ENCODE results near the gene SIRT7. TPM values are rescaled to one million over a fixed set of nuclear protein-coding genes. Genes with fewer than 3 reads are reported as not detected.

The SIRT7 gene
- polyA plus RNA-seq, 1 donor from 2014 or later: 44.5 TPM

DNA sequence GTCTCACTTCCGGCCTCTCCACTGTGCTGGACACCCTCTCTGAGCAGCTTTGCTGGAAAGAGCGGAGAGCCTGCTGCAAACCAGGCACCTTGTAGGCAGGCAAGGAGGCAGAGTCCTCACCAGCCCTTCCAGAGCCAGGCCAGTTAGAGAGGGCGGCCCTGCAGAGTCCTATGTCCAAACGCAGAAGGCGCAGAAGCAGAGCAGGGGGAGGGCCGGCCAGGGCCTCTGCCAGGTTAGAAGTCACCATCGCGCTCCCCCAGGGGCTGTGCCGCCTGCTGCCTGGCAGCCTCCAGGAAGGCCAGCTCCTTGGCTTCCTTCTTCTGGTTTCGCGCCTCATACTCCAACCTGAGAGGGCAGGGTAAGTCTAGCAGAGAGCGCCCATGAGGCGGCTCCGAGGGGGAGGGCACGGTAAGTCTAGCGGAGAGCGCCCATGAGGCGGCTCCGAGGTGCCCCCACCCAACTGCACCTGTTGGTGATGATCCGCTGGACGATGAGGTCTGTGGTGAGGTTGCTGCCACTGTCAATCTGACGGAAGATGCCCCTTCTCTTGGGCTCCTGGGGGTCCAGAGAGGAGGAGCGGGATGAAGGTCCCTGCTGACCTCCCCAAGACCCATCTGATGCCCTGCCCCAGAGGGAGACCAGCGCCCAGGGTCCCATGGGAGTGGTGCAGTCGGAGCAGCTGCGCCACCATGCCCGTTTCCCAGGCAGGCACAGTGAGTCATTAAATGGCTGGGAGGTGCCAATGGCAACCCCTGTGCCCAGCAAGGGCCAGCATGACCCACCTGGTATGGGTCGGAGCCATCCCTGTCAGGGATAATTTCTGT is 13.2 kb downstream of the SIRT7 start:
- Histone ChIP-seq H3F3A (ENCODE audit: insufficient read depth, low read length, poor library complexity, severe bottlenecking) (no peaks in the 10 kb centered on the region), H3K27me3 (ENCODE audit: insufficient read depth, low read depth, low read length) (peaks cover 19% of the 10 kb centered on the region), H3K79me2 (replicated peaks; ENCODE audit: insufficient read depth, low read length) (no peaks in the 10 kb centered on the region), H3K9me3 (ENCODE audit: low read length) (no peaks in the 10 kb centered on the region), H3K9ac (ENCODE audit: low read length) (no peak overlapping the region), H3K4me2 (ENCODE audit: low read length) (no peak overlapping the region), H4K20me1 (ENCODE audit: insufficient read depth) (no peaks in the 10 kb centered on the region), H3K9me2 (ENCODE audit: insufficient read depth, low read length) (no peaks in the 10 kb centered on the region), H3K27ac (ENCODE audit: low read length) (no peak overlapping the region), H3K4me3 (ENCODE audit: low read length) (no peak overlapping the region), H3K36me3 (ENCODE audit: insufficient read depth, low read length) (no peaks in the 10 kb centered on the region), H2AFZ (ENCODE audit: low read depth, low read length) (no peak overlapping the region)
- TF ChIP-seq EZH2 (IDR thresholded peaks at IDR 0.05; ENCODE audit: borderline replicate concordance, insufficient read depth, low read length, poor library complexity, severe bottlenecking) (no peak), RAD21 (conservative IDR thresholded peaks at IDR 0.05) (no peak), POLR2AphosphoS5 (IDR thresholded peaks at IDR 0.05) (no peak), SMC3 (conservative IDR thresholded peaks at IDR 0.05; ENCODE audit: poor library complexity) (no peak)
- TF ChIP-seq, protein P1, sequence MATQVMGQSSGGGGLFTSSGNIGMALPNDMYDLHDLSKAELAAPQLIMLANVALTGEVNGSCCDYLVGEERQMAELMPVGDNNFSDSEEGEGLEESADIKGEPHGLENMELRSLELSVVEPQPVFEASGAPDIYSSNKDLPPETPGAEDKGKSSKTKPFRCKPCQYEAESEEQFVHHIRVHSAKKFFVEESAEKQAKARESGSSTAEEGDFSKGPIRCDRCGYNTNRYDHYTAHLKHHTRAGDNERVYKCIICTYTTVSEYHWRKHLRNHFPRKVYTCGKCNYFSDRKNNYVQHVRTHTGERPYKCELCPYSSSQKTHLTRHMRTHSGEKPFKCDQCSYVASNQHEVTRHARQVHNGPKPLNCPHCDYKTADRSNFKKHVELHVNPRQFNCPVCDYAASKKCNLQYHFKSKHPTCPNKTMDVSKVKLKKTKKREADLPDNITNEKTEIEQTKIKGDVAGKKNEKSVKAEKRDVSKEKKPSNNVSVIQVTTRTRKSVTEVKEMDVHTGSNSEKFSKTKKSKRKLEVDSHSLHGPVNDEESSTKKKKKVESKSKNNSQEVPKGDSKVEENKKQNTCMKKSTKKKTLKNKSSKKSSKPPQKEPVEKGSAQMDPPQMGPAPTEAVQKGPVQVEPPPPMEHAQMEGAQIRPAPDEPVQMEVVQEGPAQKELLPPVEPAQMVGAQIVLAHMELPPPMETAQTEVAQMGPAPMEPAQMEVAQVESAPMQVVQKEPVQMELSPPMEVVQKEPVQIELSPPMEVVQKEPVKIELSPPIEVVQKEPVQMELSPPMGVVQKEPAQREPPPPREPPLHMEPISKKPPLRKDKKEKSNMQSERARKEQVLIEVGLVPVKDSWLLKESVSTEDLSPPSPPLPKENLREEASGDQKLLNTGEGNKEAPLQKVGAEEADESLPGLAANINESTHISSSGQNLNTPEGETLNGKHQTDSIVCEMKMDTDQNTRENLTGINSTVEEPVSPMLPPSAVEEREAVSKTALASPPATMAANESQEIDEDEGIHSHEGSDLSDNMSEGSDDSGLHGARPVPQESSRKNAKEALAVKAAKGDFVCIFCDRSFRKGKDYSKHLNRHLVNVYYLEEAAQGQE (IDR thresholded peaks at IDR 0.05; ENCODE audit: borderline replicate concordance): no peak
- TF ChIP-seq, protein P2, sequence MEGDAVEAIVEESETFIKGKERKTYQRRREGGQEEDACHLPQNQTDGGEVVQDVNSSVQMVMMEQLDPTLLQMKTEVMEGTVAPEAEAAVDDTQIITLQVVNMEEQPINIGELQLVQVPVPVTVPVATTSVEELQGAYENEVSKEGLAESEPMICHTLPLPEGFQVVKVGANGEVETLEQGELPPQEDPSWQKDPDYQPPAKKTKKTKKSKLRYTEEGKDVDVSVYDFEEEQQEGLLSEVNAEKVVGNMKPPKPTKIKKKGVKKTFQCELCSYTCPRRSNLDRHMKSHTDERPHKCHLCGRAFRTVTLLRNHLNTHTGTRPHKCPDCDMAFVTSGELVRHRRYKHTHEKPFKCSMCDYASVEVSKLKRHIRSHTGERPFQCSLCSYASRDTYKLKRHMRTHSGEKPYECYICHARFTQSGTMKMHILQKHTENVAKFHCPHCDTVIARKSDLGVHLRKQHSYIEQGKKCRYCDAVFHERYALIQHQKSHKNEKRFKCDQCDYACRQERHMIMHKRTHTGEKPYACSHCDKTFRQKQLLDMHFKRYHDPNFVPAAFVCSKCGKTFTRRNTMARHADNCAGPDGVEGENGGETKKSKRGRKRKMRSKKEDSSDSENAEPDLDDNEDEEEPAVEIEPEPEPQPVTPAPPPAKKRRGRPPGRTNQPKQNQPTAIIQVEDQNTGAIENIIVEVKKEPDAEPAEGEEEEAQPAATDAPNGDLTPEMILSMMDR (IDR thresholded peaks at IDR 0.05; ENCODE audit: poor library complexity, severe bottlenecking): no peak

DNA sequence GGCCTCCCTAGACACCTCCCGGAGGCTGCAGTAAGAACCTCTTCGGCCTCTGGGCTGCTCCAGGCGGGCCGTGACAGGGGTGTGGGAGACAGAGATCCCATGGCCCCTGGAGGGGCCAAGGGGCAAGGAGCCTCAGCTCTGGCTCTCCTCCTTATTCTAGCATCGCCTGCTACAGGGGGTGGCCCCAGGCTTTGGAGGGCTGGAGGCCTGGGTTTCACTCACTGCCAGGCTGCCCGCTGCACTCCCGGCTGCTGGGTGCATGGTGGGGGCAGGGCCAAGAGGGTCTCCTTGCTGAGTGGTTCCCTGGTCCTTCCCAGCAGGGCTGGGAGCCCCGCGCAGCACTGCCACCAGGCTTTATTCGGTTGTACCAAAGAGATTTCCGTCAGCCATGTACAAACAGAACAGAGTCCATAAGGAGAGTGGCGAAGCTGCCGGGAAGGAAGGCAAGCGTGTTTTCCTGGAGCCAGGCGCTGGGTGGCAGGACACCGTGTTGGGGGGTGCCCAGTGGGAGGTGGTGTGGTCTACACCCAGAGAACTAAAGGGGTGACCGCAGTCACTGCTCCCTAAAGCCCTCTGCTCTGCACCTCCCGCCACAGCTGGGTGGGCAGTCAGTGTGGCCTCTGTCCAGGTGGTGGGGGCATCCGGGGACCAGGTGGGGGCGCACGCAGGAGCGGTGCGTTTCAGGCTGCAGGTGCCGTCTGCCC is 13.9 kb downstream of the SIRT7 start:
- Histone ChIP-seq H3K9me3 (ENCODE audit: low read length) (no peaks in the 10 kb centered on the region), H2AFZ (ENCODE audit: low read depth, low read length) (no peak overlapping the region), H3K27me3 (ENCODE audit: insufficient read depth, low read depth, low read length) (peaks cover 19% of the 10 kb centered on the region), H3K4me2 (ENCODE audit: low read length) (no peak overlapping the region), H3K9ac (ENCODE audit: low read length) (no peak overlapping the region), H4K20me1 (ENCODE audit: insufficient read depth) (no peaks in the 10 kb centered on the region), H3F3A (ENCODE audit: insufficient read depth, low read length, poor library complexity, severe bottlenecking) (no peaks in the 10 kb centered on the region), H3K36me3 (ENCODE audit: insufficient read depth, low read length) (no peaks in the 10 kb centered on the region), H3K9me2 (ENCODE audit: insufficient read depth, low read length) (no peaks in the 10 kb centered on the region), H3K79me2 (replicated peaks; ENCODE audit: insufficient read depth, low read length) (no peaks in the 10 kb centered on the region), H3K27ac (ENCODE audit: low read length) (no peak overlapping the region), H3K4me3 (ENCODE audit: low read length) (no peak overlapping the region)
- TF ChIP-seq, protein P1 (IDR thresholded peaks at IDR 0.05; ENCODE audit: borderline replicate concordance): no peak
- TF ChIP-seq EZH2 (IDR thresholded peaks at IDR 0.05; ENCODE audit: borderline replicate concordance, insufficient read depth, low read length, poor library complexity, severe bottlenecking): no peak
- TF ChIP-seq, protein P2 (IDR thresholded peaks at IDR 0.05; ENCODE audit: poor library complexity, severe bottlenecking): no peak
- TF ChIP-seq RAD21 (conservative IDR thresholded peaks at IDR 0.05): no peak
- no peak for TF ChIP-seq TAF1 (IDR thresholded peaks at IDR 0.05; ENCODE audit: low read depth)
- no peak for TF ChIP-seq POLR2AphosphoS5 (IDR thresholded peaks at IDR 0.05)
- no peak for TF ChIP-seq EP300 (conservative IDR thresholded peaks at IDR 0.05; ENCODE audit: poor library complexity, severe bottlenecking)
- TF ChIP-seq SMC3 (conservative IDR thresholded peaks at IDR 0.05; ENCODE audit: poor library complexity): no peak
- TF ChIP-seq MXI1 (conservative IDR thresholded peaks at IDR 0.05; ENCODE audit: poor library complexity, severe bottlenecking): no peak
